KMS-11 (cell line): ENCODE measurements around the gene OVOL3.

Source experiments
- H2AFZ ChIP-seq: fragments of 200-600 bp; sonication (generic); 2 replicates; pipeline ENCODE4 v1.6.1; 2016; ENCODE audit warnings: antibody characterized with exemption, mixed run types, low read depth
- H3K27ac ChIP-seq: fragments of 200-600 bp; sonication (generic); 2 replicates; pipeline ENCODE4 v1.6.1; 2016; ENCODE audit warnings: mild to moderate bottlenecking, mixed run types
- H3K27me3 ChIP-seq: fragments of 200-600 bp; sonication (generic); 2 replicates; pipeline ENCODE4 v1.6.1; 2017; ENCODE audit warnings: mild to moderate bottlenecking, low read depth, mixed run types, moderate library complexity; ENCODE audit not compliant: insufficient read depth
- H3K36me3 ChIP-seq: fragments of 200-600 bp; sonication (generic); 2 replicates; pipeline ENCODE4 v1.6.1; 2017; ENCODE audit warnings: mild to moderate bottlenecking, mixed run types; ENCODE audit not compliant: insufficient read depth
- H3K4me1 ChIP-seq: fragments of 200-600 bp; sonication (generic); 2 replicates; pipeline ENCODE4 v1.6.1; 2016; ENCODE audit warnings: mild to moderate bottlenecking, low read depth, mixed run types; ENCODE audit not compliant: poor library complexity, severe bottlenecking
- H3K4me2 ChIP-seq: fragments of 200-600 bp; sonication (generic); 2 replicates; pipeline ENCODE4 v1.7.0; 2016; ENCODE audit warnings: mild to moderate bottlenecking, mixed run types
- H3K4me3 ChIP-seq: fragments of 200-600 bp; sonication (generic); IDR thresholded peaks from 2 replicates; pipeline ENCODE4 v1.6.1; 2017; ENCODE audit warnings: low read depth, low read length, mixed read lengths; ENCODE audit not compliant: insufficient read depth
- H3K79me2 ChIP-seq: fragments of 200-600 bp; sonication (generic); 2 replicates; pipeline ENCODE4 v1.6.1; 2016; ENCODE audit warnings: low read depth, mixed run types; ENCODE audit not compliant: insufficient read depth
- H3K9ac ChIP-seq: fragments of 200-600 bp; sonication (generic); 2 replicates; pipeline ENCODE4 v1.6.1; 2016; ENCODE audit warnings: mild to moderate bottlenecking, mixed run types
- H4K20me1 ChIP-seq: fragments of 200-600 bp; sonication (generic); 2 replicates; pipeline ENCODE4 v1.6.1; 2016; ENCODE audit warnings: mild to moderate bottlenecking, mixed run types; ENCODE audit not compliant: insufficient read depth
- TF ChIP-seq, protein P1 (sequence below): fragments of 200-600 bp; sonication (generic); conservative IDR thresholded peaks from 2 replicates; pipeline ENCODE4 v1.6.1; 2017; ENCODE audit warnings: low read depth, mild to moderate bottlenecking, antibody characterized with exemption, low read length, moderate library complexity, mixed read lengths

Gene OVOL3

DNA sequence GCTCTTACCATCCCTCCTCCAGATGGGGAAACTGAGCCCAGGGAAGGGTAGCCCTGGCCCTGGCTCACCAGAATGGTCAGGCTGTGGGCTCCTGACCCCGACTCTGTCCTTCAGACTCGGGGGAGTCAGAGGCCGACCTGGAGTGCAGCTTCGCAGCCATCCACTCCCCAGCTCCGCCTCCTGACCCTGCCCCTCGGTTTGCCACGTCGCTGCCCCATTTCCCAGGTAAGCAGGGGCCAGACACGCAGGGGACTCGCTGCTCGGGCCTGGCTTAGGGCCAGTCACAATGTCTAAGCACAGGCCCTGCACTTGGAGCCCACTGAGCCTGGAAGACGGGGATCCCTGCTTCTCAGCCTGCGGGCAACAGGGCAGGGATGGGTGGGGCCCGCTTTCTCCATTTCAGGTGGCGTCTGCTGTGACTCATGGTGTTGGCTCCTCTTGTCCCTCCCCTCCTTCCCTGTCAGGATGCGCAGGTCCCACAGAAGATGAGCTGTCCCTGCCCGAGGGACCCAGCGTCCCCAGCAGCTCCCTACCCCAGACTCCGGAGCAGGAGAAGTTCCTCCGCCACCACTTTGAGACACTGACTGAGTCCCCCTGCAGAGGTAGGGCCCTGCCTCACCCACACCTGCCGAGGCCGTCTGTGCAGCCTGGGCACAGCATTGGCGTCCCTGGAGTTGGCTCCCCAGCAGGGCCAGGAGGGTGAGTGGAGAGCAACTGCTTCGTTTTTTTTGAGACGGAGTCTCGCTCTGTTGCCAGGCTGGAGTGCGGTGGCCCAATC lies 9.2 kb upstream of the OVOL3 start:
- Histone ChIP-seq H3K27me3 (no peaks in the 10 kb centered on the region), H4K20me1 (no peaks in the 10 kb centered on the region), H2AFZ (no peak overlapping the region), H3K27ac (no peak overlapping the region), H3K79me2 (no peaks in the 10 kb centered on the region), H3K36me3 (no peaks in the 10 kb centered on the region; the same call in 1 of the 2 replicates), H3K4me3 (no peak overlapping the region), H3K4me1 (peaks cover 14% of the 10 kb centered on the region), H3K4me2 (no peak overlapping the region), H3K9ac (no peak overlapping the region)
- TF ChIP-seq, protein P1, sequence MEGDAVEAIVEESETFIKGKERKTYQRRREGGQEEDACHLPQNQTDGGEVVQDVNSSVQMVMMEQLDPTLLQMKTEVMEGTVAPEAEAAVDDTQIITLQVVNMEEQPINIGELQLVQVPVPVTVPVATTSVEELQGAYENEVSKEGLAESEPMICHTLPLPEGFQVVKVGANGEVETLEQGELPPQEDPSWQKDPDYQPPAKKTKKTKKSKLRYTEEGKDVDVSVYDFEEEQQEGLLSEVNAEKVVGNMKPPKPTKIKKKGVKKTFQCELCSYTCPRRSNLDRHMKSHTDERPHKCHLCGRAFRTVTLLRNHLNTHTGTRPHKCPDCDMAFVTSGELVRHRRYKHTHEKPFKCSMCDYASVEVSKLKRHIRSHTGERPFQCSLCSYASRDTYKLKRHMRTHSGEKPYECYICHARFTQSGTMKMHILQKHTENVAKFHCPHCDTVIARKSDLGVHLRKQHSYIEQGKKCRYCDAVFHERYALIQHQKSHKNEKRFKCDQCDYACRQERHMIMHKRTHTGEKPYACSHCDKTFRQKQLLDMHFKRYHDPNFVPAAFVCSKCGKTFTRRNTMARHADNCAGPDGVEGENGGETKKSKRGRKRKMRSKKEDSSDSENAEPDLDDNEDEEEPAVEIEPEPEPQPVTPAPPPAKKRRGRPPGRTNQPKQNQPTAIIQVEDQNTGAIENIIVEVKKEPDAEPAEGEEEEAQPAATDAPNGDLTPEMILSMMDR, result no peak

DNA sequence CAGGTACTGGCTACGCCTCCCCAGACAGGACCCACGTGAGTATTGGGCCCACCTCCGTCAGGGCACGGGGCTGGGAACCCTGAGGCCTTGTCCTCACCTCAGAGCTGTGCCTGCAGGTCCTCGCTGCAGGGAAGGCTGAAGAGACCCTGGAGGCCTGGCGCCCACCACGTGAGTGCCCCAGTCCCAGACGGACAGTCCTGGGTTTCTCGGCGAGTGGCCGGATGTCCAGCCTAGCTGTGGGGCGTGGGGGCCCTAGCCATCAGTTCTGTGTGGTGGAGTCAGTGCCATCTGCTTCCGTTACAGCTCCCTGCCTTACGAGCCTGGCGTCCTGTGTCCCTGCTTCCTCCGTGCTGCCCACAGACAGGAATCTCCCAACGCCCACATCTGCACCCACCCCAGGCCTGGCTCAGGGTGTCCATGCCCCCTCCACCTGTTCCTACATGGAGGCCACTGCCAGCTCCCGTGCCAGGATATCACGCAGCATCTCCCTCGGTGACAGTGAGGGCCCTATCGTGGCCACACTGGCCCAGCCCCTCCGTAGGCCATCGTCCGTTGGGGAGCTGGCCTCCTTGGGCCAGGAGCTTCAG lies 7.8 kb upstream of the OVOL3 start:
- Histone ChIP-seq H3K4me2 (no peak overlapping the region), H3K9ac (no peak overlapping the region), H3K27me3 (no peaks in the 10 kb centered on the region), H3K4me1 (peaks cover 14% of the 10 kb centered on the region), H4K20me1 (no peaks in the 10 kb centered on the region), H3K36me3 (no peaks in the 10 kb centered on the region; the same call in 1 of the 2 replicates), H3K27ac (no peak overlapping the region), H3K79me2 (no peaks in the 10 kb centered on the region), H2AFZ (no peak overlapping the region), H3K4me3 (no peak overlapping the region)
- TF ChIP-seq, protein P1, result no peak

DNA sequence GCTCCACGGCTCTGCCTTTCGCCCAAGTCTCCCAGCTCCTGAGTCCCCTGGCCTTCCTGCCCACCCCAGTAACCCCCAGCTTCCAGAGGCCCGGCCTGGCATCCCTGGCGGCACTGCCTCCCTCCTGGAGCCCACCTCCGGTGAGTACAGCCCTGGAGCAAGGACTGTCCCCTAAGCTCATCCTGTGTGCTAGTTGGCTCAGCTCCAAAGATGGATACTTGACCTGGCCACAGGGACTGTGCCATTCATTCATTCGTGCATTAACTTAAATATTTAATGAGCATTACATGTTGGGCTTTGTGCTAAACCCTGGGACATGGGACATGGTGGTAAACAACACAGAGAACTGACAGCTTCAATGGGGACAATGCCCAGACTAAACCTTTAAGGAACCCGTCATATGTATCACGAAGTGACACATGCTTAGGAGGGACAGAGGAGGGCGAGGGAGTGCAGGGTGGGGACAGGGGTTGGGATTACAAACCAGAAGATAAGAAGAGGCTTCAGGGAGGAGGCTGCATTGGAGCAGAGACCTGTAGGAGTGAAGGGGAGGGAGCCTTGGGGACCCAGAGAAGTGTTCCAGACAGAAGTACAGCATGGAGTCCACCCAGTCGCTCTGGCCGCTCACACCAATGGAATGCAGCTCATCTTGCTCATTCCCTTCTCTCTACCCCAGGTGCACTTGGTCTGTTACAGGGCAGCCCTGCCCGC lies 6.9 kb upstream of the OVOL3 start:
- no peak overlapping the region for H2AFZ ChIP-seq
- no peaks in the 10 kb centered on the region for H4K20me1 ChIP-seq
- H3K4me1 ChIP-seq, result peaks cover 14% of the 10 kb centered on the region
- no peaks in the 10 kb centered on the region for H3K79me2 ChIP-seq
- TF ChIP-seq, protein P1, result no peak
- no peak overlapping the region for H3K4me2 ChIP-seq
- no peaks in the 10 kb centered on the region for H3K27me3 ChIP-seq
- H3K27ac ChIP-seq, result no peak overlapping the region
- H3K9ac ChIP-seq, result no peak overlapping the region
- no peak overlapping the region for H3K4me3 ChIP-seq
- no peaks in the 10 kb centered on the region; the same call in 1 of the 2 replicates for H3K36me3 ChIP-seq

DNA sequence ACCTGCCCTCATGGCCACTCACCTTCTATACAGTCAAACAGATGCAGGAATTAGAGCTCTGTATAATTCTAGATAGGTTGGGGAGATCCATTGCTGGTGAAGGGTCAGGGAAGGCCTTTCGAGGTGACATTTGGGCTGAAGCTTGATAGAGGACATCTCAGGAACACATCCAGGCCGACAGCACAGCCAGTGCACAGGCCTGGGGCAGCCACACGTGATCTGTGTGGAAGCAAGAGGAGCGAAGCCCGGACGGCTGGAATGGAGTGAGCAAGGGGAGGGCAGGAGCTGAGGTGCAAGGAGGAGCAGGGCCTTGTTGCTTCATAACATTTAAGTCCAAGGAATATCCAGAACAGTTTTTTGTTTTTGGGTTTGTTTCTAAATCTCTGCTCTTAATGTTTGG lies 4.5 kb upstream of the OVOL3 start:
- TF ChIP-seq, protein P1, result no peak
- Histone ChIP-seq H3K27me3 (no peaks in the 10 kb centered on the region), H2AFZ (no peak overlapping the region), H3K4me3 (no peak overlapping the region), H3K79me2 (no peaks in the 10 kb centered on the region), H3K4me2 (no peak overlapping the region), H3K36me3 (no peaks in the 10 kb centered on the region; the same call in 1 of the 2 replicates), H3K4me1 (peaks cover 14% of the 10 kb centered on the region), H3K9ac (no peak overlapping the region), H3K27ac (no peak overlapping the region; the same call in 1 of the 2 replicates), H4K20me1 (no peaks in the 10 kb centered on the region)
